ENCODE results near the gene SPATA16.

DNA sequence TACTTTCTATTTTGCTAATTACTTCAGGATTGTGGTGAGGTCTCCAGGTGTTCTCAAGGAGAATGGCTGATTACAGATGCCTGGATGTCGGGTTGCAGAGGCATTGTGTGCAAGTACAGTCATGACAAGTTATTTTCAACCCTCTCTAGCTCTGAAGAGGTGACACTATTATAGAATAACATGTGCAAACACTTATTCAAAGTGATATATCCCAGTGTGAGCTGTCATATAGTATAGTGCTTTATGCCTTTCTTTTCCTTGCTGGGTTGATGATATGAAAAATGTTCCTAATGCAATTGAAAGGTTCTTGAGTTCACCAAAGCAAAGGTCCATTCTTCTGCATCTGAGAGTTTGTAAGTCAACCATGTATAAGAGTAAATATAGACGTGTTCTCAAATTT is 167.2 kb downstream of the SPATA16 start:
- TF ChIP-seq, protein P1, sequence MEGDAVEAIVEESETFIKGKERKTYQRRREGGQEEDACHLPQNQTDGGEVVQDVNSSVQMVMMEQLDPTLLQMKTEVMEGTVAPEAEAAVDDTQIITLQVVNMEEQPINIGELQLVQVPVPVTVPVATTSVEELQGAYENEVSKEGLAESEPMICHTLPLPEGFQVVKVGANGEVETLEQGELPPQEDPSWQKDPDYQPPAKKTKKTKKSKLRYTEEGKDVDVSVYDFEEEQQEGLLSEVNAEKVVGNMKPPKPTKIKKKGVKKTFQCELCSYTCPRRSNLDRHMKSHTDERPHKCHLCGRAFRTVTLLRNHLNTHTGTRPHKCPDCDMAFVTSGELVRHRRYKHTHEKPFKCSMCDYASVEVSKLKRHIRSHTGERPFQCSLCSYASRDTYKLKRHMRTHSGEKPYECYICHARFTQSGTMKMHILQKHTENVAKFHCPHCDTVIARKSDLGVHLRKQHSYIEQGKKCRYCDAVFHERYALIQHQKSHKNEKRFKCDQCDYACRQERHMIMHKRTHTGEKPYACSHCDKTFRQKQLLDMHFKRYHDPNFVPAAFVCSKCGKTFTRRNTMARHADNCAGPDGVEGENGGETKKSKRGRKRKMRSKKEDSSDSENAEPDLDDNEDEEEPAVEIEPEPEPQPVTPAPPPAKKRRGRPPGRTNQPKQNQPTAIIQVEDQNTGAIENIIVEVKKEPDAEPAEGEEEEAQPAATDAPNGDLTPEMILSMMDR (IDR thresholded peaks at IDR 0.05; ENCODE audit: poor library complexity) = no peak
- no peak for TF ChIP-seq EZH2phosphoT487 (IDR thresholded peaks at IDR 0.05; ENCODE audit: low read depth, severe bottlenecking, unreplicated experiment)
